Ishikawa (cell line): ENCODE measurements around the gene TBC1D20.

Experiments used
- CEBPB ChIP-seq: IDR thresholded peaks from 2 replicates; pipeline ENCODE4 v1.6.1; 2012
- CREB1 ChIP-seq: IDR thresholded peaks from 2 replicates; pipeline ENCODE4 v1.6.1; 2012; ENCODE audit warnings: low read depth
- EGR1 ChIP-seq: IDR thresholded peaks from 2 replicates; pipeline ENCODE4 v1.6.1; 2012
- EP300 ChIP-seq: IDR thresholded peaks from 2 replicates; pipeline ENCODE4 v1.6.1; 2012; ENCODE audit warnings: borderline replicate concordance
- FOXM1 ChIP-seq: IDR thresholded peaks from 2 replicates; pipeline ENCODE4 v1.6.1; 2012; ENCODE audit warnings: low read depth, borderline replicate concordance
- MAX ChIP-seq: IDR thresholded peaks from 2 replicates; pipeline ENCODE4 v1.6.1; 2012
- NFIC ChIP-seq: IDR thresholded peaks from 2 replicates; pipeline ENCODE4 v1.6.1; 2012
- RAD21 ChIP-seq: IDR thresholded peaks from 2 replicates; pipeline ENCODE4 v1.6.1; 2012; ENCODE audit warnings: low read depth
- TAF1 ChIP-seq: IDR thresholded peaks from 2 replicates; pipeline ENCODE4 v1.6.1; 2012; ENCODE audit warnings: low read depth, mild to moderate bottlenecking
- TCF12 ChIP-seq: IDR thresholded peaks from 2 replicates; pipeline ENCODE4 v1.6.1; 2012; ENCODE audit warnings: low read depth
- TEAD4 ChIP-seq: IDR thresholded peaks from 2 replicates; pipeline ENCODE4 v1.6.1; 2012
- YY1 ChIP-seq: IDR thresholded peaks from 2 replicates; pipeline ENCODE4 v1.6.1; 2012; ENCODE audit warnings: low read depth
- ZBTB7A ChIP-seq: IDR thresholded peaks from 2 replicates; pipeline ENCODE4 v1.6.1; 2012; ENCODE audit warnings: low read depth
- TF ChIP-seq, protein P1 (sequence below): IDR thresholded peaks from 2 replicates; pipeline ENCODE4 v1.6.1; 2012
- TF ChIP-seq, protein P2 (sequence below): IDR thresholded peaks from 2 replicates; pipeline ENCODE4 v1.6.1; 2012; ENCODE audit warnings: low read depth, mild to moderate bottlenecking

TBC1D20 gene

GRCh38 chr20:403582-403957 lies 58.8 kb downstream of the TBC1D20 start:
- TF ChIP-seq EGR1 (no peak), RAD21 (no peak), CREB1 (no peak), CEBPB (no peak), TAF1 (no peak), NFIC (no peak), EP300 (no peak), ZBTB7A (no peak), TEAD4 (no peak), TCF12 (no peak), MAX (no peak), FOXM1 (no peak), YY1 (no peak)
- TF ChIP-seq, protein P1, sequence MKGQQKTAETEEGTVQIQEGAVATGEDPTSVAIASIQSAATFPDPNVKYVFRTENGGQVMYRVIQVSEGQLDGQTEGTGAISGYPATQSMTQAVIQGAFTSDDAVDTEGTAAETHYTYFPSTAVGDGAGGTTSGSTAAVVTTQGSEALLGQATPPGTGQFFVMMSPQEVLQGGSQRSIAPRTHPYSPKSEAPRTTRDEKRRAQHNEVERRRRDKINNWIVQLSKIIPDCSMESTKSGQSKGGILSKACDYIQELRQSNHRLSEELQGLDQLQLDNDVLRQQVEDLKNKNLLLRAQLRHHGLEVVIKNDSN = no peak
- TF ChIP-seq, protein P2, sequence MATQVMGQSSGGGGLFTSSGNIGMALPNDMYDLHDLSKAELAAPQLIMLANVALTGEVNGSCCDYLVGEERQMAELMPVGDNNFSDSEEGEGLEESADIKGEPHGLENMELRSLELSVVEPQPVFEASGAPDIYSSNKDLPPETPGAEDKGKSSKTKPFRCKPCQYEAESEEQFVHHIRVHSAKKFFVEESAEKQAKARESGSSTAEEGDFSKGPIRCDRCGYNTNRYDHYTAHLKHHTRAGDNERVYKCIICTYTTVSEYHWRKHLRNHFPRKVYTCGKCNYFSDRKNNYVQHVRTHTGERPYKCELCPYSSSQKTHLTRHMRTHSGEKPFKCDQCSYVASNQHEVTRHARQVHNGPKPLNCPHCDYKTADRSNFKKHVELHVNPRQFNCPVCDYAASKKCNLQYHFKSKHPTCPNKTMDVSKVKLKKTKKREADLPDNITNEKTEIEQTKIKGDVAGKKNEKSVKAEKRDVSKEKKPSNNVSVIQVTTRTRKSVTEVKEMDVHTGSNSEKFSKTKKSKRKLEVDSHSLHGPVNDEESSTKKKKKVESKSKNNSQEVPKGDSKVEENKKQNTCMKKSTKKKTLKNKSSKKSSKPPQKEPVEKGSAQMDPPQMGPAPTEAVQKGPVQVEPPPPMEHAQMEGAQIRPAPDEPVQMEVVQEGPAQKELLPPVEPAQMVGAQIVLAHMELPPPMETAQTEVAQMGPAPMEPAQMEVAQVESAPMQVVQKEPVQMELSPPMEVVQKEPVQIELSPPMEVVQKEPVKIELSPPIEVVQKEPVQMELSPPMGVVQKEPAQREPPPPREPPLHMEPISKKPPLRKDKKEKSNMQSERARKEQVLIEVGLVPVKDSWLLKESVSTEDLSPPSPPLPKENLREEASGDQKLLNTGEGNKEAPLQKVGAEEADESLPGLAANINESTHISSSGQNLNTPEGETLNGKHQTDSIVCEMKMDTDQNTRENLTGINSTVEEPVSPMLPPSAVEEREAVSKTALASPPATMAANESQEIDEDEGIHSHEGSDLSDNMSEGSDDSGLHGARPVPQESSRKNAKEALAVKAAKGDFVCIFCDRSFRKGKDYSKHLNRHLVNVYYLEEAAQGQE = no peak

GRCh38 chr20:402898-403581 lies 59.3 kb downstream of the TBC1D20 start:
- TF ChIP-seq TAF1 (no peak), NFIC (no peak), CREB1 (no peak), TCF12 (no peak), EGR1 (no peak), YY1 (no peak), TEAD4 (no peak), CEBPB (no peak), ZBTB7A (no peak), RAD21 (no peak), EP300 (no peak), FOXM1 (no peak), MAX (no peak)
- TF ChIP-seq, protein P2 = no peak
- TF ChIP-seq, protein P1 = no peak

GRCh38 chr20:402496-402885 lies 59.8 kb downstream of the TBC1D20 start:
- TF ChIP-seq, protein P1 = no peak
- TF ChIP-seq CEBPB (no peak), MAX (no peak), CREB1 (no peak), EP300 (no peak), YY1 (no peak), RAD21 (no peak), EGR1 (no peak), ZBTB7A (no peak), TAF1 (no peak), TCF12 (no peak), TEAD4 (no peak), NFIC (no peak), FOXM1 (no peak)
- TF ChIP-seq, protein P2 = no peak
